ENCODE results near the gene GK2. TPM values are rescaled to one million over a fixed set of nuclear protein-coding genes. Genes with fewer than 3 reads are reported as not detected.

Gene GK2
- total RNA-seq, 1 experiment from 2014 or later = not detected

- Histone ChIP-seq H2AFZ (no peak overlapping the region), H3K27me3 (ENCODE audit: insufficient read depth, low read depth) (no peaks in the 10 kb centered on the region), H3K4me1 (replicated peaks; ENCODE audit: insufficient read depth) (no peaks in the 10 kb centered on the region), H3K36me3 (ENCODE audit: low read depth) (no peaks in the 10 kb centered on the region), H3K27ac (no peak overlapping the region), H4K20me1 (ENCODE audit: insufficient read depth) (no peaks in the 10 kb centered on the region), H3K4me3 (no peak overlapping the region), H3K9me3 (ENCODE audit: insufficient read depth, low read depth) (no peaks in the 10 kb centered on the region), H3F3A (ENCODE audit: insufficient read depth, low read depth) (no peaks in the 10 kb centered on the region), H3K4me2 (no peak overlapping the region), H3K9me2 (ENCODE audit: insufficient read depth) (no peaks in the 10 kb centered on the region), H3K79me2 (ENCODE audit: low read depth) (no peaks in the 10 kb centered on the region)
- ChIA-PET CTCF (no interaction called here), POLR2A (ENCODE audit: unreplicated experiment) (no interaction called here)
- intact Hi-C loops (cut with micrococcal nuclease; ENCODE audit: unreplicated experiment) = no loop called here
- no peak for DNase-seq
- BruUV-seq (replicated peaks) = no TSS peak
- no peak for TF ChIP-seq CTCF (conservative IDR thresholded peaks at IDR 0.05)
- TF ChIP-seq EZH2 (IDR thresholded peaks at IDR 0.05; ENCODE audit: low read depth) = no peak
These were observed 21.3 kb upstream of the GK2 start for GRCh38 chr4:79429113-79429903.

- CTCF ChIA-PET = no interaction called here
- POLR2A ChIA-PET (ENCODE audit: unreplicated experiment) = no interaction called here
- no TSS peak for BruUV-seq (replicated peaks)
- Histone ChIP-seq H2AFZ (no peak overlapping the region), H3K27ac (no peak overlapping the region), H3K4me3 (no peak overlapping the region), H3F3A (ENCODE audit: insufficient read depth, low read depth) (no peaks in the 10 kb centered on the region), H3K27me3 (ENCODE audit: insufficient read depth, low read depth) (no peaks in the 10 kb centered on the region), H3K79me2 (ENCODE audit: low read depth) (no peaks in the 10 kb centered on the region), H4K20me1 (ENCODE audit: insufficient read depth) (no peaks in the 10 kb centered on the region), H3K9me3 (ENCODE audit: insufficient read depth, low read depth) (no peaks in the 10 kb centered on the region), H3K9me2 (ENCODE audit: insufficient read depth) (no peaks in the 10 kb centered on the region), H3K36me3 (ENCODE audit: low read depth) (no peaks in the 10 kb centered on the region), H3K4me2 (no peak overlapping the region), H3K4me1 (replicated peaks; ENCODE audit: insufficient read depth) (no peaks in the 10 kb centered on the region)
- intact Hi-C loops (cut with micrococcal nuclease; ENCODE audit: unreplicated experiment) = no loop called here
- TF ChIP-seq EZH2 (IDR thresholded peaks at IDR 0.05; ENCODE audit: low read depth) (no peak), CTCF (conservative IDR thresholded peaks at IDR 0.05) (no peak)
- DNase-seq = no peak
These were observed 19.0 kb upstream of the GK2 start for GRCh38 chr4:79426989-79427388.

GRCh38 chr4:79425586-79425985 lies 17.6 kb upstream of the GK2 start:
- ChIA-PET CTCF (no interaction called here), POLR2A (ENCODE audit: unreplicated experiment) (no interaction called here)
- Histone ChIP-seq H3K9me3 (ENCODE audit: insufficient read depth, low read depth) (no peaks in the 10 kb centered on the region), H3K36me3 (ENCODE audit: low read depth) (no peaks in the 10 kb centered on the region), H3F3A (ENCODE audit: insufficient read depth, low read depth) (no peaks in the 10 kb centered on the region), H4K20me1 (ENCODE audit: insufficient read depth) (no peaks in the 10 kb centered on the region), H3K4me2 (no peak overlapping the region), H3K27ac (no peak overlapping the region), H3K27me3 (ENCODE audit: insufficient read depth, low read depth) (no peaks in the 10 kb centered on the region), H3K79me2 (ENCODE audit: low read depth) (no peaks in the 10 kb centered on the region), H3K9me2 (ENCODE audit: insufficient read depth) (no peaks in the 10 kb centered on the region), H3K4me1 (replicated peaks; ENCODE audit: insufficient read depth) (no peaks in the 10 kb centered on the region), H3K4me3 (no peak overlapping the region), H2AFZ (no peak overlapping the region)
- intact Hi-C loops (cut with micrococcal nuclease; ENCODE audit: unreplicated experiment) = no loop called here
- no peak for DNase-seq
- BruUV-seq (replicated peaks) = no TSS peak
- TF ChIP-seq EZH2 (IDR thresholded peaks at IDR 0.05; ENCODE audit: low read depth) (no peak), CTCF (conservative IDR thresholded peaks at IDR 0.05) (no peak)

Measured in PC-9 (cell line).